WTC11 (cell line): ENCODE data around the gene NOC2L.

ENCODE experiments used
- ATF3 ChIP-seq: sonication (generic); formaldehyde crosslinking; conservative IDR thresholded peaks from 2 replicates; pipeline ENCODE4 v1.8.1; 2022; ENCODE audit warnings: mild to moderate bottlenecking, missing genetic modification reagents
- CREM ChIP-seq: sonication (generic); formaldehyde crosslinking; IDR thresholded peaks from 2 replicates; pipeline ENCODE4 v1.8.1; 2022; ENCODE audit warnings: mild to moderate bottlenecking, missing genetic modification reagents, moderate library complexity
- CTCF ChIP-seq: fragments of 200-600 bp; IDR thresholded peaks from 2 replicates; pipeline ENCODE4 v1.8.0; 2022; ENCODE audit warnings: antibody characterized with exemption
- E2F5 ChIP-seq: sonication (generic); formaldehyde crosslinking; IDR thresholded peaks from 2 replicates; pipeline ENCODE4 v1.8.1; 2022; ENCODE audit warnings: mild to moderate bottlenecking, moderate library complexity, missing genetic modification reagents

- no peak for TF ChIP-seq CTCF
- TF ChIP-seq ATF3 = no peak
- no peak for TF ChIP-seq CREM (CRISPR knock-in tag)
- no peak for TF ChIP-seq E2F5 (CRISPR knock-in tag)
Observed at GRCh38 chr1:914131-914890, 44.7 kb downstream of the NOC2L start.
